Breast epithelium (tissue), 4 donors: ENCODE data around the gene DHRS12. TPM values are rescaled to one million over a fixed set of nuclear protein-coding genes. Genes with fewer than 3 reads are reported as not detected.

Experiments used
- DNase-seq, 2 donors: peaks; one replicate each; pipeline ENCODE4 v3.0.0-alpha.2; 2019; ENCODE audit warnings: low spot score in 2 of 2
- H3K27ac ChIP-seq, 2 donors: fragments of 200-600 bp; sonication (generic) in 1 of 2; one replicate each; pipeline ENCODE4 v1.5.1; 2016 to 2019; ENCODE audit warnings: mild to moderate bottlenecking in 1 of 2
- H3K27me3 ChIP-seq, 2 donors: fragments of 200-600 bp; sonication (generic) in 1 of 2; one replicate each; pipeline versions ENCODE4 v1.5.1 to v1.6.0; 2017 to 2019; ENCODE audit warnings: control low read depth in 1 of 2, mild to moderate bottlenecking in 1 of 2
- H3K36me3 ChIP-seq: fragments of 200-600 bp; one replicate; pipeline ENCODE4 v1.5.1; 2019
- H3K4me1 ChIP-seq, 2 donors: fragments of 200-600 bp; sonication (generic); one replicate each; pipeline ENCODE4 v1.5.1; 2016 to 2019; ENCODE audit warnings: control low read depth in 1 of 2
- H3K4me3 ChIP-seq, 3 donors: fragments of 200-600 bp; sonication (generic); 1 replicate in 2 of 3; 2 replicates in 1 of 3; pipeline ENCODE4 v1.5.1; 2016 to 2019; ENCODE audit warnings: mild to moderate bottlenecking in 3 of 3, moderate library complexity in 2 of 3
- H3K9me3 ChIP-seq, 2 donors: fragments of 200-600 bp; sonication (generic) in 1 of 2; one replicate each; pipeline ENCODE4 v1.5.1; 2016 to 2019; ENCODE audit warnings: control low read depth in 1 of 2
- CTCF ChIP-seq, 3 donors: fragments of 450-650 bp; IDR thresholded peaks; one replicate each; pipeline ENCODE4 v1.5.1; 2016 to 2017; ENCODE audit warnings: antibody characterized with exemption in 3 of 3, mild to moderate bottlenecking in 3 of 3, moderate library complexity in 3 of 3
- POLR2A ChIP-seq: fragments of 450-650 bp; IDR thresholded peaks from one replicate; pipeline ENCODE4 v1.6.1; 2016; ENCODE audit warnings: antibody characterized with exemption, mild to moderate bottlenecking, moderate library complexity
- POLR2AphosphoS5 ChIP-seq, 3 donors: sonication (generic); formaldehyde crosslinking; IDR thresholded peaks; one replicate each; pipeline ENCODE4 v1.6.1; 2017; ENCODE audit warnings: antibody characterized with exemption in 3 of 3
- intact Hi-C: fragments of 100-400 bp; cut with DNase I; formaldehyde crosslinking; loops from one replicate; pipeline ENCODE4 v1.15.1; 2023; ENCODE audit warnings: low total_unique reads
- total RNA-seq, 3 donors: library from RNA; depleted of rRNA; stranded (reverse); fragments of >200 nt; gene quantifications; one replicate each; pipeline ENCODE4 v1.1.0, GENCODE V29; 2016

Gene DHRS12
- total RNA-seq, 3 donors from 2014 or later, result 16.2 to 35.7 (median 16.4) TPM

DNA sequence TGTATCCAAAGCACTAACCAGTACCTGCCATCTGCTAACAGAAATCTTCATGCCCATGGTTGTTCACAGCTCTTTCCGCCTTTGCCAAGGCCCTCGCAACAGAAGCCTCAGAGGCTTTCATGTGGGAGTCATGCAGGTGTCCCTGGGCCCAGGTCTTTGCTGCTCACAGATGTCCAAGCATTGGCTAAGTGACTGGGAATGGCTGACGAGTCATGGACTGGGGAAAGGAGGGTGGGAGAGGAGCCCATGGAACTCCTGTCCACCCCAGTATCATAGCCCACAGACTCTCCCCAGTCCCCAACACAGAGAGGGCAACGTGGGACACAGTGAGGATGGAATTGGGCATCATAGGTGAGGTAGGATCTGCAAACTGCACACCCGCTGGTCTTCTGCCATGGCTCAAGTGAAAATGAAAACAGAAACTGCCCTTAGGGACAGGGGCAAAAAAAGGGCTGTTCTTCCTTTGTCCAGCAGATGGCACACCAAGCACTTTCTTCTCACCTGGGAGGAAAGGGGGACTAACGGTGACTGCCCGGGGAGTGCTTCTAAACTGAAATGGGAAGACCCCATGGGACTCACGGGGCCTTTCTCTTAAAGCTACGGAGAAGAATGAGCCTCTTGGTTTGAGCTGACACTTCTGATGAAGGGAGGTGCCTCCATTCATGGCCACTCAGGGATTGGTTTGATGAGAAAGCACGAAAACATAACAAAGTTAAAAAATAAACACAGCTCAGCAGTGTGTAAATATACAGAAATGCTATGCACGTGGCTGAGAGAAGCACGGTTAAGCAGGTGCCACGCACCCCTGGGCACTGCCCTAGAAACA is 11.1 kb upstream of the DHRS12 start:
- DNase-seq, result peak in 1 of 2 donors; percentile 46
- intact Hi-C loops, result no loop called here
- TF ChIP-seq POLR2AphosphoS5 (IDR thresholded peaks at IDR 0.05), result no peak
- no peak for TF ChIP-seq POLR2A
- peak; percentile 71 to 83 (median 76) for TF ChIP-seq CTCF (IDR thresholded peaks at IDR 0.05)
- Histone ChIP-seq H3K27ac (peak overlapping the region; percentile 0 to 36), H3K4me3 (peak overlapping the region in 2 of 3 donors; percentile 18 to 51), H3K27me3 (no peaks in the 10 kb centered on the region), H3K4me1 (peaks cover 4 to 5% of the 10 kb centered on the region in 2 donors), H3K36me3 (no peaks in the 10 kb centered on the region), H3K9me3 (no peaks in the 10 kb centered on the region)

- H3K36me3 ChIP-seq, result no peaks in the 10 kb centered on the region
- TF ChIP-seq POLR2AphosphoS5 (IDR thresholded peaks at IDR 0.05) (no peak), CTCF (IDR thresholded peaks at IDR 0.05) (no peak), POLR2A (no peak)
- H3K27ac ChIP-seq, result no peak overlapping the region
- intact Hi-C loops, result no loop called here
- no peaks in the 10 kb centered on the region for H3K9me3 ChIP-seq
- H3K4me1 ChIP-seq, result peaks cover 4 to 5% of the 10 kb centered on the region in 2 donors
- no peaks in the 10 kb centered on the region for H3K27me3 ChIP-seq
- H3K4me3 ChIP-seq, result no peak overlapping the region
- DNase-seq, result no peak
Observed at GRCh38 chr13:51814071-51814470, 10.1 kb upstream of the DHRS12 start.

DNA sequence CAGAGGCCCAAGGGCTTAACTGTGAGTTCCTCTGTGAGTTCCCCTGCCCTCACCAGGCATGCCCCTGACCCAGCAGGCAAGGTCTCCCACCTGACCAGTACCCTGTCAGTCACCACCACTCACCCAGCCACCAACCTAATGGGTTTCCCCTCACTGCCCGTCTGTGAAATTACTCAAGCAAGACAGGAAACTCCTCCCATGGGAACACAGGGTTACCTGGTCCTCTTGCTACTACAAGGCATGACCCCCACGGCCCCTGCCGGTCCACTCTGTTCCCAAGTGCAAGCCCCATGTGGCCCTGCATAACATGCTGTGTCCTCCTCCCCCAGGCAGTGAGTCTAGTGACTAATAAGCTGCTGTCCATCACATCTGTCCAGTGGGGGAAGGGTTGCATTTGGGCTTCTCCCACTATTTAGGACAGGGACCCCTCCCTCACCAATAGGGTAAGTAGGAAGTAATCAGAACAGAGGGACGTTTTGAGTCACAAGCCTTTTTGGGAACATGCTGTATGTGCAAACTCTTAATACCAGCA is 8.0 kb upstream of the DHRS12 start:
- Histone ChIP-seq H3K27me3 (no peaks in the 10 kb centered on the region), H3K4me3 (no peak overlapping the region), H3K9me3 (no peaks in the 10 kb centered on the region), H3K27ac (no peak overlapping the region), H3K36me3 (no peaks in the 10 kb centered on the region), H3K4me1 (peaks cover 4 to 5% of the 10 kb centered on the region in 2 donors)
- no peak for DNase-seq
- TF ChIP-seq POLR2AphosphoS5 (IDR thresholded peaks at IDR 0.05) (no peak), CTCF (IDR thresholded peaks at IDR 0.05) (no peak), POLR2A (no peak)
- intact Hi-C loops, result no loop called here

- no peak for DNase-seq
Observed at GRCh38 chr13:51811046-51811445, 7.1 kb upstream of the DHRS12 start.

More at GRCh38 chr13:51811046-51811445, 7.1 kb upstream of the DHRS12 start:
- Histone ChIP-seq H3K4me1 (peaks cover 4 to 5% of the 10 kb centered on the region in 2 donors), H3K27me3 (no peaks in the 10 kb centered on the region), H3K9me3 (no peaks in the 10 kb centered on the region), H3K27ac (no peak overlapping the region), H3K4me3 (no peak overlapping the region), H3K36me3 (no peaks in the 10 kb centered on the region)
- TF ChIP-seq POLR2A, result no peak
- TF ChIP-seq POLR2AphosphoS5 (IDR thresholded peaks at IDR 0.05), result no peak
- no peak for TF ChIP-seq CTCF (IDR thresholded peaks at IDR 0.05)
- intact Hi-C loops, result no loop called here
